ENCODE data around the gene VN1R2. TPM values are rescaled to one million over a fixed set of nuclear protein-coding genes. Genes with fewer than 3 reads are reported as not detected.

The VN1R2 gene
- polyA plus RNA-seq, 1 donor: 0.12 TPM

Other genes with a start within 250 kb of the VN1R2 start
- 0.38 TPM for gene ERVV-1, start 244.4 kb upstream of the VN1R2 start, polyA plus RNA-seq (ENCODE audit: insufficient read length)
- gene ERVV-2, start 213.6 kb upstream of the VN1R2 start, polyA plus RNA-seq (ENCODE audit: insufficient read length): 0.33 TPM
- 85.2 TPM for gene ZNF160, start 154.9 kb upstream of the VN1R2 start, polyA plus RNA-seq (ENCODE audit: insufficient read length)
- 27.3 TPM for gene ZNF415, start 125.4 kb upstream of the VN1R2 start, polyA plus RNA-seq (ENCODE audit: insufficient read length)
- 17.3 TPM for gene ZNF347, start 99.2 kb upstream of the VN1R2 start, polyA plus RNA-seq (ENCODE audit: insufficient read length)
- gene ZNF665, start 64.9 kb upstream of the VN1R2 start, polyA plus RNA-seq (ENCODE audit: insufficient read length): 11.7 TPM
- gene ZNF677, start 3.4 kb upstream of the VN1R2 start, polyA plus RNA-seq (ENCODE audit: insufficient read length): 64.3 TPM
- not detected for gene VN1R4, start 9.4 kb downstream of the VN1R2 start, polyA plus RNA-seq (ENCODE audit: insufficient read length)
- gene ZNF845, start 75.5 kb downstream of the VN1R2 start, polyA plus RNA-seq (ENCODE audit: insufficient read length): 11.6 TPM
- gene ZNF525, start 107.4 kb downstream of the VN1R2 start, polyA plus RNA-seq (ENCODE audit: insufficient read length): 19.1 TPM
- 14.9 TPM for gene ZNF765, start 136.9 kb downstream of the VN1R2 start, polyA plus RNA-seq (ENCODE audit: insufficient read length)
- gene ZNF761, start 173.7 kb downstream of the VN1R2 start, polyA plus RNA-seq (ENCODE audit: insufficient read length): 21.9 TPM
- gene ZNF813, start 209.4 kb downstream of the VN1R2 start, polyA plus RNA-seq (ENCODE audit: insufficient read length): 9.4 TPM